SK-N-DZ (cell line): ENCODE measurements around the gene PPP1R3E.

ENCODE experiments used
- DNase-seq: peaks from one replicate; pipeline ENCODE4 v3.0.0-alpha.2; 2015; ENCODE audit warnings: low spot score

The PPP1R3E gene

GRCh38 chr14:23322568-23323517 lies 20.2 kb upstream of the PPP1R3E start:
- no peak for DNase-seq

GRCh38 chr14:23321572-23322547 lies 19.2 kb upstream of the PPP1R3E start:
- DNase-seq: peak; percentile 29

- peak; percentile 100 for DNase-seq
Observed at GRCh38 chr14:23320584-23321571, 18.2 kb upstream of the PPP1R3E start, which contains the start of gene PABPN1. Gene PABPN1 (plus strand): TSS chr14:23321457. CDS start chr14:23321470, 13 bp downstream.

GRCh38 chr14:23319746-23320583 lies 17.3 kb upstream of the PPP1R3E start:
- no peak for DNase-seq

GRCh38 chr14:23316300-23316699 lies 13.6 kb upstream of the PPP1R3E start:
- DNase-seq: no peak

- DNase-seq: no peak
Observed at GRCh38 chr14:23310546-23310945, 7.9 kb upstream of the PPP1R3E start.

GRCh38 chr14:23308721-23309445 lies 6.2 kb upstream of the PPP1R3E start:
- DNase-seq: no peak

GRCh38 chr14:23307687-23308644 lies 5.3 kb upstream of the PPP1R3E start:
- DNase-seq: no peak

- no peak for DNase-seq
Observed at GRCh38 chr14:23307146-23307530, 4.5 kb upstream of the PPP1R3E start.

- DNase-seq: peak; percentile 86
Observed at GRCh38 chr14:23306412-23307145, 3.9 kb upstream of the PPP1R3E start, which contains the start of gene BCL2L2. Gene BCL2L2 (plus strand): TSS chr14:23306833. CDS start chr14:23307768, 935 bp downstream.

GRCh38 chr14:23301969-23302289 lies 730 bp downstream of the PPP1R3E start:
- DNase-seq: no peak

GRCh38 chr14:23301288-23301968 lies 1.2 kb downstream of the PPP1R3E start:
- DNase-seq: peak; percentile 98

- no peak for DNase-seq
Observed at GRCh38 chr14:23300687-23301223, 1.9 kb downstream of the PPP1R3E start.

GRCh38 chr14:23299986-23300686 lies 2.5 kb downstream of the PPP1R3E start:
- DNase-seq: no peak

GRCh38 chr14:23299211-23299957 lies 3.3 kb downstream of the PPP1R3E start:
- DNase-seq: peak; percentile 42
